ENCODE results near the gene PMVK.
A peak's percentile ranks its signal among the peaks of the same experiment; 100 is the strongest.

Gene PMVK

DNA sequence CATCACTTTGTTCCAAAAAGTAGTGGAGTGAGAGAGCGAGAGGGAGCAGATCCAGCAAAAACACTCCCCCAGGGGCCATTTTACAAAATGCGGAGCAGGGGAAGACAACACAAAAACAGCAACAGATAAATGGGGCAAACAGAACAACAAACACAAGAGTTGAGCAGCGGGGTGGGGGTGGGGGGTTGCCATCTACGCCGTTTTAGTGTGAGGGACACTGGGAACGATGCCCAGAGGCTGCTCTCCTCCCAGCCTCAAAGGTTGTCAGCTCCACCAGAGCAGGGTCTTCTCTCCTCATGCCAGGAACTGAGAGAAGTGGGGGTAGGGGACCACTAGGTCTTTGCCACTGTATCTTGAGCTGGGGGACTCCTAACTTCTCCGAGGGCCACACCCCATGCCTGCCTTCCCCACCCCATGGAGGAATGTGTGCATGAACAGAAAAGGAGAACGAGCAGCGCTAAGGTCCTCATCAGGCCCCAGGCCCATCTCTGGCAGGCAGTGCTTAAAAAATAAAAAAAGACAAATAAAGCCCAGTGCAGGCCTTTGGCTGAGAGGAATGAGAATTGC, 20.7 kb upstream of the PMVK start:
- no peak for TF ChIP-seq CTCF (IDR thresholded peaks at IDR 0.05; ENCODE audit: low read depth, low read length, missing control alignments)
- no peak overlapping the region for H3K4me3 ChIP-seq (ENCODE audit: low read depth, low read length)
- no peak for DNase-seq (ENCODE audit: low read depth)
- in situ Hi-C loops (cut with HindIII; ENCODE audit: low sequenced_read_pairs): loop anchor here (5.0 kb wide), 1 partner anchor 55 kb away; no protein-coding TSS in a partner anchor

DNA sequence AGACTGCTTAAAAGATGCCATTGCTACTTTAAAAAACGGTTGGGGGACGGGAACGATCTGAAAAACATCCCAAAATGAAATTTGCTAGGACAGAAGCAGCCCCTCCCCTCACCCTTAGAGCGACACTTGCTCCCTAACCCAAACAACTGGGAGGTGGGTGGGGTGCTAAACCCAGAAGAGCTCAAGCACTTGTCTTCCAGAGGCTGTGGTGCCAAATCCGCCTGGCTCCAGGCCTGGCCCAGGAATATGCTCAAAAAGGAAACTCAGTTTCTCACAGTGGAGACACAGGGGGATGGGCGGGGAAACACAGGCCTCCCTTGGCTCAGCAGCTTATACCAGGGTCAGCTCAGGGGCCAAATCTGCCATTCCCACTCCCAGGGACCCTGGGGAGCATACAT, 20.0 kb upstream of the PMVK start:
- H3K4me3 ChIP-seq (ENCODE audit: low read depth, low read length): peak overlapping the region; percentile 63
- in situ Hi-C loops (cut with HindIII; ENCODE audit: low sequenced_read_pairs): loop anchor here (5.0 kb wide), 1 partner anchor 56 kb away; no protein-coding TSS in a partner anchor
- no peak for DNase-seq (ENCODE audit: low read depth)
- TF ChIP-seq CTCF (IDR thresholded peaks at IDR 0.05; ENCODE audit: low read depth, low read length, missing control alignments): no peak

DNA sequence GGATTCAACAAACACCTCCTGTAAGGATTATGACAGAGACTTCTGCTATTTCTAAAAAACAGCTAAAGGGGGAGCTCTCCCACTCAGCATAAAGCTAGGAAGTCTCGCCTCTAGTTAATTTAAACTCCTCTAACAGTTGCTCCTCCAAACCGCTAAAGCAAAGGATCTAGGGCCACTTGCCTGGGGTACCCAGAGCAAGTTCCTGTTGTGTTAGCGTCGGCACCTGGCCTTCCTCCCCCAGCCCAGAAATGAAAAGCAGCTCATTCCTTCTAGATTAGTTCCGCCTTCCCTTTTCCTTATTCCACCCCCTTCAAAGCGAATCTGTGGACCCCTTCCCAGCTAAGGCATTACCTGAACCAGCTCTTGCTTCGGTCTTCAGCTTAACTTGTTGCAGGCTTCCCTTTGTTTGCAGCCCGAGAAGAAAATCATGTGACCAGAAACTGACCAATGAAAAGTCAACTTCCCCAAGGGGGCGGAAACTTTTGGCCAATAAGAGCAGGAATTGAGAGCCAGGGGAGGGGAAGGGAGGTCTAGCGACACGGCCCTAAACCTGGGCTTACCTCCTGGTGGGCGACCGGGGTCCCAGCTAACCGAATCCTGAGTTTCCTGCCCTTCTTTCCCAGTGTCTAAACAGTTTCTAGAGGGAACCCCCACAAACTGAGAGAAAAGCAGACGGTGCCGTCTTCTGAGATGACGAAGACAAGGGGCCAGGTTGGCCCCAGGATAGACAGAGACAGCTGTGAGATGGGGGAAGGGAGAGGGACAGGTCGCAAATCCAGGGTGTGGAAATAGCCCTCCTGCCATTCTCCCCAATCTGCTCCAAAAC, 19.4 kb upstream of the PMVK start, which contains the start of gene PBXIP1:
Gene PBXIP1 (minus strand): TSS at position 382 of the 826 bp plus-strand sequence. CDS start 2,378 bp downstream, outside the sequence.
- H3K4me3 ChIP-seq (ENCODE audit: low read depth, low read length): peak within 1 kb of the TSS; percentile 63
- peak; percentile 52 for TF ChIP-seq CTCF (IDR thresholded peaks at IDR 0.05; ENCODE audit: low read depth, low read length, missing control alignments)
- in situ Hi-C loops (cut with HindIII; ENCODE audit: low sequenced_read_pairs): loop anchor here (5.0 kb wide), 1 partner anchor 56 kb away; no protein-coding TSS in a partner anchor
- DNase-seq (ENCODE audit: low read depth): peak; percentile 86

DNA sequence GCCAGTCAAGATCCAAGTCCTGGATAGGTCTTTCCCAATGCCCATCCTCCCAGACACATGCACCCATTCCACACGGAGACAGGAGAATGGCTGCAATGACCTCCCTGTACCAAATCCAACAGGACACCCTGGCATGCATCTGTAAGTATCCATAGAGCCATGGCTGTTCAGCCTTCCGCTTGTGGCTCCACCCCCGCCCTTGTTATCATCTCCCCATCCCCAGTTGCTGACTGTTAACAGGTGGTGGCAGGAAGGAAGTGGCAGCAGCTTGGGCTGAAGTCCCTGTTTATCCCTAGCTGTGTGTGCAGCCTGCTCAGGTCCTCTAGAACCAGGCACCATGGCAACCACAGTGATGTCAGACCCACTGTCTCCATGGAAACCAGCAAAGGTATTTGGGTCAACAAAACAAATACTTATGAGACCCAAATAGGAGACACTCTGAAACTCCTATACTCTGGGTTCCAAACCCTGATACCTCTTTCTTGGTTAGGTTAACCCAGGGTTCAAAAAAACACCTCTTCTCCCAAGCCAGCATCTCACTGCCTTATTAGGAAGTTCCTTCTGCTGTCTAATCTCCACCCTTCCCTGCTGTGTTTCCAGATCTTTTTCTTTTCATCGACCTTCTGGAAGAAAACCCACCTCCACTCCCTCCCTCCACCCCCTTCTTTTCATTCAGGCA, 18.7 kb upstream of the PMVK start:
- DNase-seq (ENCODE audit: low read depth): no peak
- in situ Hi-C loops (cut with HindIII; ENCODE audit: low sequenced_read_pairs): loop anchor here (5.0 kb wide), 1 partner anchor 57 kb away; no protein-coding TSS in a partner anchor
- TF ChIP-seq CTCF (IDR thresholded peaks at IDR 0.05; ENCODE audit: low read depth, low read length, missing control alignments): no peak

DNA sequence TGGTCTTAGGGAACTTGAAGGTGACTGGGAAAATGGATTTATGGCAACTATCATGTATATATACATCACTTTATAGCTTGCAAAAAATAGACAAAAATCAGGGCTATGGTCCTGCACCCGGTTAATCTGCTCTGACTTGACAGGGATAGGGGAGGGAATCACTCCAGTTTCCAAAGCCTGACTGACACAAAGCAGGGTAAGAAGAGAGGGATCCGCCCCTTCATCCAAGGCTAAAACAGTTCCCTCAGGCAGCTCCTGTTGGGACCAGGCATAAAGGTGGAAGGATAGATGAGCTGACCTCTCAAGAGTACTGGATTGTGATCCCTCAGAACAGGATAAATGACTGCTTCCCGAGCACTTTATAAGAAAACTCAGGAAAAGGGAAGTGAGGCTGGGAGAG, 18.0 kb upstream of the PMVK start:
- no peak for DNase-seq (ENCODE audit: low read depth)
- H3K4me3 ChIP-seq (ENCODE audit: low read depth, low read length): peak overlapping the region; percentile 63
- no peak for TF ChIP-seq CTCF (IDR thresholded peaks at IDR 0.05; ENCODE audit: low read depth, low read length, missing control alignments)
- in situ Hi-C loops (cut with HindIII; ENCODE audit: low sequenced_read_pairs): no loop called here

More for the DNA sequence above, 18.7 kb upstream of the PMVK start:
- peak overlapping the region; percentile 63 for H3K4me3 ChIP-seq (ENCODE audit: low read depth, low read length)

- no peak for TF ChIP-seq CTCF (IDR thresholded peaks at IDR 0.05; ENCODE audit: low read depth, low read length, missing control alignments)
- in situ Hi-C loops (cut with HindIII; ENCODE audit: low sequenced_read_pairs): no loop called here
- no peak overlapping the region for H3K4me3 ChIP-seq (ENCODE audit: low read depth, low read length)
- no peak for DNase-seq (ENCODE audit: low read depth)
These were observed 17.1 kb upstream of the PMVK start for GRCh38 chr1:154953611-154954038.
